ENCODE results near the gene GJB3.
"Not testable (repeated sequence)": the region's sequence is repeated elsewhere in the genome, so short reads cannot be mapped to it uniquely, and the experiment has no call there.

GJB3 gene

DNA sequence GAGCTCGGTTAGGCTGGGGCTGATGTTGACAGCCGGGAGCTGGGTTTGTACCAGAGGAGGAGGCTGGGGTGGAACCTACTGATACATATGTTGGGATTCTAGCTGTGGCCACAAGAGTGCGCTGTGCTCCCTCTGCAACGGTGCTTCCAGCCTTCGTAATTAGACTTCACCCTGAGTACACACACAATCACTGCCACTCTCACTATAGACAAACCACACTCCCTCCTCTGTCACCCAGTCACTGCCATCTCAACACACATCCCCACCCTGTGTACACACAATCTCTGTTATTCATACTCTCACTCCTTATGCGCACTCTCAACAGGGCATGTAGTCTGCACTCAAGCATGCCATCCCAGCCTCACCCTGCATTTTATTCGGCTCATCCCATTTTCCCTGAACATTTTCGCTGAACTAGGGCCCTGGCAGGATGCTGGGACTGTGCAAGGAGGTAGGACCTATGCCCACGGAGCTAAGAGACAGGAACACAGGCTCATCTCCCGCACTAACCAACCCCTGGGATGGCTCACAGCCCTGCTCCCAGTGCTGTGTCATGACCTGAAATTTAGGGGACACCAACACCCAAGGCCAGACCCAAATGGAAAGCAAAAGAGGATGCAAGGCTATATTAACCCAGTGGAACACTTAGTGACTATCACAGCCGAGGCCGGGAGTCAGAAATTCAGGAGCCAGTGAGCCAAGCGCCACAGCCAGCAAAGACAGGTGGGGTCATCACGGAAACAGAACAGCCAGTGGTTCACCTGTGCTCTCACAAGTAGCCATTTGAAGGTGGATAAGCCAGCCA, 5.7 kb downstream of the GJB3 start:
- peak; percentile 49 for DNase-seq

GRCh38 chr1:34787461-34788420, 6.7 kb downstream of the GJB3 start:
- no peak for DNase-seq

GRCh38 chr1:34790985-34791384, 10.0 kb downstream of the GJB3 start:
- no peak for DNase-seq

DNA sequence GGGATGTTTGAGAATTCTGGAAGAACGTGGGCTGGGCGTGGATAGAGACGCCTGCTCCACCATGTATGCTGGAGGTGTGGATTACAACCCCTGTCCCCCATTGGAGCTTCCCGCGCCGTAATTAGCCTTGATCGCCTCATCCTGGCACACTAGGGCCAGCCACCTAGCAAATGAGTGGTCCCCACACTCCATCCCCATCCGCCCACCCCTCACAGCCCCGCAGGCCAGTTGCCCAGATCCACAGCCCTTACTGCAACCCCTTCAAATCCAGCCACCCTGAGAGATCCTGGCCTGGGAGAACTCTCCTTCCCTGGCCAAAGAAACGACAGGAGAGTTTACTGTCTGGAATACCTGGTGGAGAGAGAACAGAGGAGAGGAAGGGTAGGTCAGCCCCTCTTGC, 11.4 kb downstream of the GJB3 start:
- DNase-seq, result no peak

DNA sequence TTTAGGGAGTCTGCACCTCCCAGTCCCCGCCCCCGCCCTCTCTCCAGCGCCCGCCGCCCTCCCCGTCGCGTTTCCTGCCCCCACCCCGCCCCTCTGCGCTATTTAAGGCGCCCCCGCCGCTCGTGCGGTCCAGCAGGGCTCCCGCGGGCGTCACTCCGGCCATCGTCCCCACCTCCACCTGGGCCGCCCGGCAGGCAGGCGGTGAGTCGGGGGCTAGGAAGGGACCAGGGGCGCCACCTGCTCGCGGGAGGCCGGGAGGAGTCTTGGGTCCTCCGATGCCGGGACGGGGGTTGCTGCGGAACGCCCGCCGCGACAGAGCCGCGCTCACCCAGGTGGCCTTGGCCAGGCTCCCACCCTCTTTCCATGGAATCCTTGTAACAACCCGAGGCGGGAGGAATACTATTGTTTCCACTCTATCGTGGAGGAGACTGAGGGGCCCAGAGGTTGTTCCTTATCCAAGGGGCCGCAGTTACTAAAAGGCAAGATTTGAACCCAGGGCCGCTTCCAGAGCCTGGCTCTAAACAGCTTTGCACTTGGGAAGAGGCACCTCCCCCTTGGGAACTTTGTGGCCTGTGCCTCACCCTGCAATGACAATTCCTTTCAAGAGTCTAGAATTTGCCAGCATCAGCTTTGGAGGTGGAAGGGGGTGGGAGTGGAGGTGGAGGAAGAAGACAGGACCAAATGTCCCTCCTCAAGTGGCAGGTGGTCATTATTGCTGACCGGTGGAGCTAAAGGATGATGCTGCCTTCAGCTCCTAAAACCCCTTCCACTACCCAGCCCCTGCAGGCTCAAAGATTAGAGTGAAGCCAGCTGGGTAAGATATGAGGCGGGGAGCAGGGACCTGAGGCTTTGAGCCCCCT, 12.1 kb downstream of the GJB3 start, which contains the start of gene GJA4:
Gene GJA4 (plus strand): TSS at position 132 of the 860 bp plus-strand sequence. CDS start 1,215 bp downstream, outside the sequence.
- DNase-seq, result no peak

DNA sequence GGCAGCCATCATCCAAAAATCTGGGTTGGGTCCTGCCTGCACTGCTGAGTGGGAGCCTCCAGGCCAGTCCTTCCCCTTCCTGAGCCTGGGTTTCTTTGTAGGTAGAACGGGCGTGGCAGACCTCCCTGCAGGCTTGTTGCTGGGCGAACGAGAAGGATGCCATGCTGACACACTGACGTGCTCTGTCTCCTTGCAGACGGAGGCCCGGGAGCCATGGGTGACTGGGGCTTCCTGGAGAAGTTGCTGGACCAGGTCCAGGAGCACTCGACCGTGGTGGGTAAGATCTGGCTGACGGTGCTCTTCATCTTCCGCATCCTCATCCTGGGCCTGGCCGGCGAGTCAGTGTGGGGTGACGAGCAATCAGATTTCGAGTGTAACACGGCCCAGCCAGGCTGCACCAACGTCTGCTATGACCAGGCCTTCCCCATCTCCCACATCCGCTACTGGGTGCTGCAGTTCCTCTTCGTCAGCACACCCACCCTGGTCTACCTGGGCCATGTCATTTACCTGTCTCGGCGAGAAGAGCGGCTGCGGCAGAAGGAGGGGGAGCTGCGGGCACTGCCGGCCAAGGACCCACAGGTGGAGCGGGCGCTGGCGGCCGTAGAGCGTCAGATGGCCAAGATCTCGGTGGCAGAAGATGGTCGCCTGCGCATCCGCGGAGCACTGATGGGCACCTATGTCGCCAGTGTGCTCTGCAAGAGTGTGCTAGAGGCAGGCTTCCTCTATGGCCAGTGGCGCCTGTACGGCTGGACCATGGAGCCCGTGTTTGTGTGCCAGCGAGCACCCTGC, 13.2 kb downstream of the GJB3 start:
- no peak for DNase-seq

DNA sequence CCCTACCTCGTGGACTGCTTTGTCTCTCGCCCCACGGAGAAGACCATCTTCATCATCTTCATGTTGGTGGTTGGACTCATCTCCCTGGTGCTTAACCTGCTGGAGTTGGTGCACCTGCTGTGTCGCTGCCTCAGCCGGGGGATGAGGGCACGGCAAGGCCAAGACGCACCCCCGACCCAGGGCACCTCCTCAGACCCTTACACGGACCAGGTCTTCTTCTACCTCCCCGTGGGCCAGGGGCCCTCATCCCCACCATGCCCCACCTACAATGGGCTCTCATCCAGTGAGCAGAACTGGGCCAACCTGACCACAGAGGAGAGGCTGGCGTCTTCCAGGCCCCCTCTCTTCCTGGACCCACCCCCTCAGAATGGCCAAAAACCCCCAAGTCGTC, 13.8 kb downstream of the GJB3 start:
- DNase-seq, result no peak

DNA sequence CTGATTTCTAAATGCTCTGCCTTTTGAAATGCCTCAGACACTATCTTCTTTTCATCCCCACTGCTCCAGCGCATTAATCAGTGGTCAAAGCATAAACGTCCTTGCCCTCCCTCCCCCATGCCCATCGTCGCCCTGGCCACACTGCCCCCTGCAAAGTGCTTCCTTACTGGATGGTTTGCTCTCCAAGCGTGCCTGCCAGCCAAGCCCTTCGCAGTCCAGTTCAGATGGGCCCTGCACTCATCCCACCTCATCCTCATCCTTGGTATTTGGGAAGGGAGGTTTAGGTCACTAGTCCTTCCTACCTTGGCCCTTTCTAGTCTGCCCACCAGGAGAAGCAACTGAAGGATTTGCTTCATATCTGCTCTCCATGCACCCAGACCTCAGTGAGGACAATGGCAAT, 14.9 kb downstream of the GJB3 start:
- no peak for DNase-seq

- DNase-seq, result no peak
Measured at GRCh38 chr1:34796990-34797389, 16.0 kb downstream of the GJB3 start.

GRCh38 chr1:34800214-34800613, 19.2 kb downstream of the GJB3 start:
- no peak for DNase-seq

GRCh38 chr1:34803770-34804169, 22.8 kb downstream of the GJB3 start:
- no peak for DNase-seq

GRCh38 chr1:34806396-34806795, 25.4 kb downstream of the GJB3 start:
- no peak for DNase-seq

GRCh38 chr1:34808051-34808810, 27.2 kb downstream of the GJB3 start:
- DNase-seq, result no peak

- not testable (repeated sequence) for DNase-seq
Measured at GRCh38 chr1:34810781-34811180, 29.8 kb downstream of the GJB3 start.

- DNase-seq, result no peak
Measured at GRCh38 chr1:34816332-34816731, 35.3 kb downstream of the GJB3 start.

GRCh38 chr1:34816778-34817177, 35.8 kb downstream of the GJB3 start:
- no peak for DNase-seq

- not testable (repeated sequence) for DNase-seq
Measured at GRCh38 chr1:34818862-34819261, 37.8 kb downstream of the GJB3 start.

GRCh38 chr1:34822202-34822601, 41.2 kb downstream of the GJB3 start:
- DNase-seq, result no peak

- DNase-seq, result no peak
Measured at GRCh38 chr1:34824817-34825454, 43.9 kb downstream of the GJB3 start.

- DNase-seq, result no peak
Measured at GRCh38 chr1:34825455-34826091, 44.6 kb downstream of the GJB3 start.
